H9 (cell line): ENCODE results near the gene TNFRSF11A. TPM values are rescaled to one million over a fixed set of nuclear protein-coding genes. Genes with fewer than 3 reads are reported as not detected.

Experiments
- DNase-seq: peaks from one replicate; pipeline ENCODE4 v3.0.0-alpha.2; 2017
- H2AFZ ChIP-seq: one replicate; pipeline ENCODE4 v1.6.1; 2013; ENCODE audit warnings: mild to moderate bottlenecking, low read length, control low read depth, moderate library complexity
- H2AK5ac ChIP-seq: 2 replicates; pipeline ENCODE4 v1.6.1; 2013; ENCODE audit warnings: low read length, control low read depth, mixed read lengths; ENCODE audit not compliant: insufficient read length
- H2BK120ac ChIP-seq: one replicate; pipeline ENCODE4 v1.6.1; 2013; ENCODE audit warnings: low read depth, mild to moderate bottlenecking, low read length, control low read depth, inconsistent platforms; ENCODE audit not compliant: poor library complexity, severe bottlenecking
- H2BK12ac ChIP-seq: 2 replicates; pipeline ENCODE4 v1.6.1; 2013; ENCODE audit warnings: low read length, control low read depth, mixed read lengths, low read depth; ENCODE audit not compliant: insufficient read length
- H2BK15ac ChIP-seq: 2 replicates; pipeline ENCODE4 v1.6.1; 2013; ENCODE audit warnings: low read depth, low read length, control low read depth
- H2BK20ac ChIP-seq: one replicate; pipeline ENCODE4 v1.6.1; 2013; ENCODE audit warnings: low read depth, mild to moderate bottlenecking, low read length, control low read depth, inconsistent platforms; ENCODE audit not compliant: poor library complexity, severe bottlenecking
- H2BK5ac ChIP-seq: 2 replicates; pipeline ENCODE4 v1.6.1; 2013; ENCODE audit warnings: low read length, control low read depth, mixed read lengths; ENCODE audit not compliant: insufficient read length
- H3K14ac ChIP-seq: 2 replicates; pipeline ENCODE4 v1.6.1; 2013; ENCODE audit warnings: low read length, control low read depth; ENCODE audit not compliant: insufficient read depth
- H3K18ac ChIP-seq: 2 replicates; pipeline ENCODE4 v1.6.1; 2013; ENCODE audit warnings: low read depth, mild to moderate bottlenecking, mixed read lengths, low read length, control low read depth; ENCODE audit not compliant: insufficient read length
- H3K23ac ChIP-seq: 2 replicates; pipeline ENCODE4 v1.6.1; 2013; ENCODE audit warnings: low read length, control low read depth, mixed read lengths, low read depth; ENCODE audit not compliant: insufficient read length
- H3K23me2 ChIP-seq: 2 replicates; pipeline ENCODE4 v1.6.1; 2013; ENCODE audit warnings: low read depth, mild to moderate bottlenecking, mixed read lengths, low read length, control low read depth; ENCODE audit not compliant: insufficient read length, poor library complexity, severe bottlenecking
- H3K27ac ChIP-seq: 2 replicates; pipeline ENCODE4 v1.5.1; 2013; ENCODE audit warnings: low read length, control low read depth, mixed read lengths, low read depth; ENCODE audit not compliant: insufficient read length
- H3K27me3 ChIP-seq: 2 replicates; pipeline ENCODE4 v1.6.1; 2013; ENCODE audit warnings: low read length, control low read depth, inconsistent platforms; ENCODE audit not compliant: insufficient read depth
- H3K4ac ChIP-seq: 2 replicates; pipeline ENCODE4 v1.6.1; 2013; ENCODE audit warnings: low read depth, mild to moderate bottlenecking, control low read depth, inconsistent platforms, low read length, moderate library complexity
- H3K4me1 ChIP-seq: 2 replicates; pipeline ENCODE4 v1.6.1; 2013; ENCODE audit warnings: low read length, control low read depth, inconsistent platforms; ENCODE audit not compliant: insufficient read depth
- H3K4me2 ChIP-seq: 2 replicates; pipeline ENCODE4 v1.6.1; 2013; ENCODE audit warnings: low read length, control low read depth, mixed read lengths; ENCODE audit not compliant: insufficient read length, insufficient read depth
- H3K56ac ChIP-seq: 2 replicates; pipeline ENCODE4 v1.6.1; 2013; ENCODE audit warnings: low read depth, mild to moderate bottlenecking, mixed read lengths, low read length, control low read depth; ENCODE audit not compliant: insufficient read length
- H3K79me1 ChIP-seq: 2 replicates; pipeline ENCODE4 v1.6.1; 2013; ENCODE audit warnings: low read depth, mild to moderate bottlenecking, moderate library complexity, low read length, control low read depth, inconsistent platforms; ENCODE audit not compliant: insufficient read depth, poor library complexity, severe bottlenecking
- H3K79me2 ChIP-seq: 2 replicates; pipeline ENCODE4 v1.6.1; 2013; ENCODE audit warnings: low read length, control low read depth, inconsistent platforms; ENCODE audit not compliant: insufficient read depth
- H3K9ac ChIP-seq: 2 replicates; pipeline ENCODE4 v1.6.1; 2013; ENCODE audit warnings: low read length, control low read depth, mixed read lengths; ENCODE audit not compliant: insufficient read length; ENCODE audit errors: extremely low read depth
- H3K9me3 ChIP-seq: one replicate; pipeline ENCODE4 v1.6.1; 2013; ENCODE audit warnings: low read depth, low read length, inconsistent platforms; ENCODE audit not compliant: control insufficient read depth
- H3T11ph ChIP-seq: one replicate; pipeline ENCODE4 v1.6.1; 2013; ENCODE audit warnings: mild to moderate bottlenecking, low read length, control low read depth, inconsistent platforms
- H4K20me1 ChIP-seq: one replicate; pipeline ENCODE4 v1.6.1; 2013; ENCODE audit not compliant: control insufficient read depth, insufficient read length, insufficient read depth
- H4K5ac ChIP-seq: 2 replicates; pipeline ENCODE4 v1.6.1; 2013; ENCODE audit warnings: low read depth, mild to moderate bottlenecking, mixed read lengths, low read length, control low read depth; ENCODE audit not compliant: insufficient read length
- H4K8ac ChIP-seq: replicated peaks from 2 replicates; pipeline ENCODE4 v1.6.1; 2013; ENCODE audit warnings: low read length, control low read depth, mixed read lengths, low read depth; ENCODE audit not compliant: insufficient read length
- H4K91ac ChIP-seq: 2 replicates; pipeline ENCODE4 v1.6.1; 2013; ENCODE audit warnings: low read depth, mild to moderate bottlenecking, moderate library complexity, mixed read lengths, low read length, control low read depth; ENCODE audit not compliant: insufficient read length
- H3K27ac Mint-ChIP-seq, 3 experiments: 2 replicates in 2 of 3; 3 replicates in 1 of 3; pipeline ENCODE4 v1.8.0; 2020 to 2021; ENCODE audit warnings: mixed read lengths in 3 of 3, mild to moderate bottlenecking in 1 of 3, moderate library complexity in 1 of 3
- H3K27me3 Mint-ChIP-seq: 2 replicates; pipeline ENCODE4 v1.8.0; 2021; ENCODE audit warnings: low read depth, mild to moderate bottlenecking, moderate library complexity, mixed read lengths
- H3K36me3 Mint-ChIP-seq, 3 experiments: 2 replicates in 2 of 3; 3 replicates in 1 of 3; pipeline ENCODE4 v1.8.0; 2020 to 2021; ENCODE audit warnings: low read depth in 3 of 3, mixed read lengths in 3 of 3; ENCODE audit not compliant: insufficient read depth in 1 of 3
- H3K4me1 Mint-ChIP-seq, 2 experiments: 2 replicates each; pipeline ENCODE4 v1.8.0; 2020; ENCODE audit warnings: mixed read lengths in 2 of 2
- H3K4me3 Mint-ChIP-seq, 2 experiments: 2 replicates in 1 of 2; 3 replicates in 1 of 2; pipeline ENCODE4 v1.8.0; 2020 to 2021; ENCODE audit warnings: mild to moderate bottlenecking in 2 of 2, mixed read lengths in 2 of 2, moderate library complexity in 1 of 2
- H3K9me3 Mint-ChIP-seq, 2 experiments: 2 replicates in 1 of 2; 3 replicates in 1 of 2; pipeline ENCODE4 v1.8.0; 2020; ENCODE audit warnings: mild to moderate bottlenecking in 2 of 2, mixed read lengths in 2 of 2, moderate library complexity in 1 of 2
- whole genome bisulfite sequencing: extraction: QIAGEN DNeasy Blood & Tissue Kit; methylation state at CpG from one replicate; pipeline ENCODE4 v1.1.7; 2013; ENCODE audit warnings: missing lambda C conversion rate, low lambda C conversion rate, mixed read lengths; ENCODE audit not compliant: insufficient read length; ENCODE audit errors: extremely low coverage; 5-methylcytosine and 5-hydroxymethylcytosine counted together
- total RNA-seq: library from RNA; stranded (reverse); gene quantifications from 2 replicates; pipeline ENCODE4 v1.2.1, GENCODE V29; 2021
- TF ChIP-seq, protein P1 (sequence below): fragments of 200-600 bp; sonication (generic); conservative IDR thresholded peaks from 3 replicates; pipeline ENCODE4 v1.8.0; 2021; ENCODE audit warnings: antibody characterized with exemption, mild to moderate bottlenecking

Gene TNFRSF11A
- total RNA-seq, 1 experiment from 2014 or later: 7.8 TPM

GRCh38 chr18:62280058-62280457, 45.1 kb upstream of the TNFRSF11A start:
- Histone ChIP-seq H3K56ac (no peak overlapping the region), H3K23me2 (no peaks in the 10 kb centered on the region), H4K5ac (no peak overlapping the region), H3T11ph (no peak overlapping the region), H3K27me3 (no peaks in the 10 kb centered on the region), H3K18ac (no peak overlapping the region), H3K9ac (no peak overlapping the region), H2BK15ac (no peak overlapping the region), H4K20me1 (no peaks in the 10 kb centered on the region), H3K27ac (no peak overlapping the region), H2BK12ac (no peak overlapping the region), H3K23ac (no peak overlapping the region), H3K79me1 (no peaks in the 10 kb centered on the region), H3K4me1 (no peaks in the 10 kb centered on the region), H3K4me2 (no peak overlapping the region), H2AFZ (no peak overlapping the region), H2AK5ac (no peak overlapping the region), H4K91ac (no peak overlapping the region), H3K79me2 (no peaks in the 10 kb centered on the region), H3K9me3 (no peaks in the 10 kb centered on the region), H2BK20ac (no peak overlapping the region), H4K8ac (no peak overlapping the region), H2BK120ac (no peak overlapping the region), H3K4ac (no peak overlapping the region), H2BK5ac (no peak overlapping the region), H3K14ac (no peak overlapping the region)
- Mint-ChIP-seq H3K9me3 (no peaks in the 10 kb centered on the region), H3K4me1 (peaks cover 3 to 9% of the 10 kb centered on the region in 2 experiments; a peak in 3 of 4 replicates), H3K4me3 (no peak overlapping the region), H3K27me3 (no peaks in the 10 kb centered on the region), H3K36me3 (peaks cover 1 to 21% (median 15%) of the 10 kb centered on the region in 3 experiments; a peak in 5 of 7 replicates), H3K27ac (no peak overlapping the region)
- no peak for DNase-seq
- TF ChIP-seq, protein P1, sequence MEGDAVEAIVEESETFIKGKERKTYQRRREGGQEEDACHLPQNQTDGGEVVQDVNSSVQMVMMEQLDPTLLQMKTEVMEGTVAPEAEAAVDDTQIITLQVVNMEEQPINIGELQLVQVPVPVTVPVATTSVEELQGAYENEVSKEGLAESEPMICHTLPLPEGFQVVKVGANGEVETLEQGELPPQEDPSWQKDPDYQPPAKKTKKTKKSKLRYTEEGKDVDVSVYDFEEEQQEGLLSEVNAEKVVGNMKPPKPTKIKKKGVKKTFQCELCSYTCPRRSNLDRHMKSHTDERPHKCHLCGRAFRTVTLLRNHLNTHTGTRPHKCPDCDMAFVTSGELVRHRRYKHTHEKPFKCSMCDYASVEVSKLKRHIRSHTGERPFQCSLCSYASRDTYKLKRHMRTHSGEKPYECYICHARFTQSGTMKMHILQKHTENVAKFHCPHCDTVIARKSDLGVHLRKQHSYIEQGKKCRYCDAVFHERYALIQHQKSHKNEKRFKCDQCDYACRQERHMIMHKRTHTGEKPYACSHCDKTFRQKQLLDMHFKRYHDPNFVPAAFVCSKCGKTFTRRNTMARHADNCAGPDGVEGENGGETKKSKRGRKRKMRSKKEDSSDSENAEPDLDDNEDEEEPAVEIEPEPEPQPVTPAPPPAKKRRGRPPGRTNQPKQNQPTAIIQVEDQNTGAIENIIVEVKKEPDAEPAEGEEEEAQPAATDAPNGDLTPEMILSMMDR: no peak
- no CpG with 5 or more reads among the region's 6 CpGs for WGBS
